SKM-1 (cell line): ENCODE data around the gene WAPL.
A peak's percentile ranks its signal among the peaks of the same experiment; 100 is the strongest.

Experiments used
- DNase-seq: peaks from one replicate; lab custom pipeline; 2025; ENCODE audit not compliant: unreplicated experiment; lab: John Stamatoyannopoulos, UW

Gene WAPL

GRCh38 chr10:86413046-86413728 is 108.4 kb downstream of the WAPL start:
- DNase-seq: no peak

- DNase-seq: no peak
Measured at GRCh38 chr10:86411852-86412560, 109.6 kb downstream of the WAPL start.

- no peak for DNase-seq
Measured at GRCh38 chr10:86411281-86411841, 110.2 kb downstream of the WAPL start.

DNA sequence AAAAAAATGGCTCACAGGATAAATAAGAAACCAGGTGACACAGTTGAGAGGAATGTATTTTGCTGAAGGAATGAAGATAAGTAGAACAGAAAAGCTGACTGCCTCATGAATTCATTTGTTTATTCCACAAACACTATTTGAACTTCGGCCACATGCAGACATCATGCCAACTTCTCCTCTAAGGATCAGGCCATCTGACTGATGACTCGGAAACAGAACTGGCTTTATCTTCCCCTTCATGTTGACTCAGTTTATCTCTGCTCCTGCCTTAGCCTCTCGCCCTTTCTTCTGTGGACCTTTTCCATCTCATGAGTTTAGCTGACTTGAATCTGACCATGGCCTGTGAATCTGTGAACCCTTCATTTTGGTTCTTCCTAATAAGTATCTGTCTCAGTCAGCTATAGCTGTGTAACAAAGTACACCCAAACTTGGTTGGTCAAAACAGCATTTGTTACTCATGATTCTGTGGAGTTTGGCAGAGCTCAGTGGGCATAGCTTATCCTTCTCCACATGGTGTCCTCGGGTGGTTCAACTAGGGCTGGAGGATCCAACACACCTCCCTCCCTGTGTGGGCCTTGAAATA is 111.0 kb downstream of the WAPL start:
- no peak for DNase-seq

DNA sequence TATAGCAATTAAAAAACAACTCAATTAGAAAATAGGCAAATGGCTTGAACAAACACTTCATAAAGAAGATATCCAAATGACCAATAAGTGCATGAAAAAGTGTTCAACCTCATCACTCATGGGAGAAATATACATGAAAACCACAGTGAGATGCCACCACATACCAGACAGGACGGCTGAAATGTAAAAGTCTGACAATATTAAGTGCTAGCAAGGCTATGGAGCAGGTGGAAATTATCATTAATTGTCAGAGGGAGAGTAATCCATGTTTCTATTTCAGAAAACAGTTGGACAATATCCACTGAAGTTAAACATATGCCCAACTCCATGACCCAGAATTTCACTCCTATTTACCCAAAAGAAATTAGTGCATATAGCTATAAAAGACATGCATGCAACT is 112.4 kb downstream of the WAPL start:
- no peak for DNase-seq

GRCh38 chr10:86403183-86403797 is 118.3 kb downstream of the WAPL start:
- no peak for DNase-seq

DNA sequence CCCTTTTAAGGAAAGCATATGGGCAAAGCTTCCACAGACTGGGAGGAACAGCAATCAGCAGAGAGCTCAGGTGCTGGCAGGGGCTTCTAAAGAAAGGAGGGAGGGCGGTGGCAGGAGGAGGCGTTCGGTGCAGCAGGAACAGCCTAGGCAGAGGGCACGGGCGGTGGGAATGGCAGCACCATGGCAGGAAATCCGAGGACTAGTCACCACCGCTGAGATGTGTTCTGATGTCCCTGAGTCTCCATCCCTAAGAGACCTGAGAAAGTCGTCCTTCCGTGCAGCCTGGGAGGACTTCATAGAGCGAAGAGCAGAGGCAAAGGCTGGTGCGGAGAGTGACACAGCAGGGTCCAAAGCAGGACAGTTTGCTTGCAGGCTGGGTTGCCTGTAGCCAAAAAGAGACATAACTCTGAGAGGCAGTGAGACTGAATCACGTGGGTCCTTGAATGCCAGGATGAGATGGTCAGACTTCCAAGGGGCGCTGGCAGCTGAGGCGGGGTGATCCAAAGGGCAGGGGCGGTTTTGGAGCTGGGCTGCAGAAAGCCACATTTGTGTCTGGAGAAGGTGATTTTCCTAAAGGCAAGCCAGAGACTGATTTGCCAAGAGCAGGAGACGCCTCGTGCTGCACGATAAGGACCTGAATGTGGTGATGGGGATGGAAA is 119.2 kb downstream of the WAPL start:
- no peak for DNase-seq

GRCh38 chr10:86401588-86402282 is 119.9 kb downstream of the WAPL start:
- DNase-seq: no peak

- DNase-seq: no peak
Measured at GRCh38 chr10:86400705-86401587, 120.6 kb downstream of the WAPL start.

DNA sequence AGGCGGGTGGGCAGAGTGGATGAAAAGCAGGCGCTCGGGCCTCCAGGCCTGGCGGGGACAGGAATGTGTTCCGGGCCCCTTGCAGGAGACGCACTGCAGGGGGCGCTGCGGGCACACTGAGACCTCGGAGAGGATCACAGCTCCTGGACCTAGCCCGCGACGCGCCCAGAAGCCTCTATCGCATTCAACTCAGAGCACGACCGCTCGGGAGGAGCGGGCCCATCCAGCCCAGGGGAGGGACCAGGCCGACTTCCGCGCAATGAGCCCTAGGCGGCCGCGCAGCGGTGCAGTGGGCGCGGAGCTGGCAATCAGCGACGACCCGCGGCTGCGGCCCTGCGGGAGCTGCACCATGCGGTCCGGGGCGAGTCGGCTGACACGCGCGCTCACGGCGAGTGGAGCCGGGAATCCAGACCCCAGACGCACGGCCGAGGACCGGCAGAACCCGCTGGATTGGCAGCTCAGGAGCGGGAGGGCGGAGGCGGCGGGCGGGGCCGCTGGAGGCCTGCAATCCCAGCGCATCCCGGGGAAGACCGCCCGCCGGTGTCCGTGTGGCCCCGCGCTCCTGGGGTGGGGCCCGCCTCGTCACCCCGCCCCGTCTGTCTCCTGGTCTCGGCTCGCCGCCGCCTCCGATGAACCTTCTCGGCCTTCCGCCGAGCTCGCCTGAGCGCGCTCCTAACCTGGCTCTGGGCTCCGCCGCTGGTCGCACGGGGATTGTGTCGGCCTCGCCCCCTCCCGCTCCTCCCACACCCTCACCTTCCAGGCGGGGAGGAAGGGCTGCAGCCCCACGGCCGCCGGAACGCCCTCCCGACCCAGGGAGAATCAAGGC is 121.5 kb downstream of the WAPL start:
- DNase-seq: peak; percentile 90

GRCh38 chr10:86399514-86399878 is 122.1 kb downstream of the WAPL start:
- no peak for DNase-seq

- no peak for DNase-seq
Measured at GRCh38 chr10:86397120-86397519, 124.5 kb downstream of the WAPL start.

GRCh38 chr10:86393862-86394455 is 127.6 kb downstream of the WAPL start:
- no peak for DNase-seq

DNA sequence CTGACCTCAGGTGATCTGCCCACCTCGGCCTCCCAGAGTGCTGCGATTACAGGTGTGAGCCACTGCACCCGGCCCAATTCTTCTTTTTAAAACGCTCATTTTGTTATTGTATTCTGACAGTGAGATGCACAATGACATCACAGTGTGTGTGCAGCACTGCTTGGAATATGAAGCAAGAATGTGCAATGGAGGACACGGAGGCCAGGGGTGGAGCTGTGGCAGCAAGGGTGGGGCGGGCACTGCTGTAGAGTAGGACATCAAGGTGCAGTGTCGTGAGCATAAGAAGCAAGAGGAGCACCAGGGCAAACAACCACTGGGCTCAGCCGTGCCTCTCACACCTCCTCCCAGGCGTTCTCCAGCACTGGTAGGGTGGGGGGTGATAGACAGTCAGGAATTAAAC is 128.2 kb downstream of the WAPL start:
- no peak for DNase-seq

DNA sequence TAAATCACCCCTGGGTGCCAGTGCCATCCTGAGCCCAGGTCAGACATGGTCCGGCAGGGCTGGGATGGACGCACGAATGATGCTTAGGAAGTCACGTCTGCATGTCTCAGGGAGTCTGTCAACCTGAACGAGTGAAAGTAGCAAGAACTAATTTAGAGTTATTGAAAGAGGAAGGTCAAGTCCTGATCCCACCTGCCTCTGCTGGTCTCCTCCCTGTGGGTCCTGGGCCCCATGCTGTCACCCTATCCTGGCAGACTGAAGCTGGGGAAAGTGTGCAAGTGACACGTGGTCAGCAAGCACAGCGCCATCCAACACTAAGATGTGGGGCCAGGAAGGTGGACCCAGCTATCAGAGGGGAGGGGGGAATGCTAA is 128.9 kb downstream of the WAPL start:
- DNase-seq: no peak

GRCh38 chr10:86391986-86392722 is 129.4 kb downstream of the WAPL start:
- DNase-seq: no peak

DNA sequence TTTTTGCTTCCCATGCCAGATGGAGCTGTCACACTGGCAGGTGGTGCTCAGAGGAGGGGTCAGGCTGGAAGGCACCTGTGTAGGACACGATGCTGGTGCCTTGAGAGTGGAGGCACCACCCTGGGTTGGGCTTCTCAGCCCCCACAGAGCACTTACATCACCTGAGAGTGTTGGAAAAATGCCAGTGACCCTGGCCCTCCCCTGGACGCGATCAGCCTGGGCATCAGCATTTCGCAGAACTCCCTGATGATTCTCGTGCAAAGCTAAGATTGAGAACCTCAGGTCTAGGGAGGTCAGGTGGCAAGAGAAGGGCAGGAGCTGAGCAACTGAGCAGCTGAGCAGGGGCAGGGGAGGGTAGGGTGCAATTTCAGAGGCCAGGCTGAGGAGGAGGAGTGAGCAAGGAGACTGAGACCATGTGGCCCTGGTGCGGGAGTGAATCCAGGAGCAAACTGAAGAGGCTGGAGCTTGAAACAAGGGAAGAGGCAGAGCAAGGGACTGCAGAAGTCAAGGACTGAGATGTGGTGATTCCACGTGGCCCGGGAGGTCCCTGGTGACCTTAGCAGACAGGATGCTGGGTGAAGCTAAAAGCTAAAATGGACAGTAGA is 130.3 kb downstream of the WAPL start:
- no peak for DNase-seq
